ENCODE results near the gene STAG1. TPM values are rescaled to one million over a fixed set of nuclear protein-coding genes. Genes with fewer than 3 reads are reported as not detected.

STAG1 gene
- polyA plus RNA-seq, 1 of the 3 experiments (the other 2 are of a cell fraction) = 5.5 TPM

- no peaks in the 10 kb centered on the region for H4K20me1 ChIP-seq (ENCODE audit: insufficient read depth)
- H3F3A ChIP-seq (replicated peaks; ENCODE audit: insufficient read depth) = peaks cover 5% of the 10 kb centered on the region
- H3K9me3 ChIP-seq = no peaks in the 10 kb centered on the region
- H3K79me2 ChIP-seq (ENCODE audit: insufficient read depth) = no peaks in the 10 kb centered on the region
- H3K9ac ChIP-seq = no peak overlapping the region
- no peak overlapping the region for H2AFZ ChIP-seq (ENCODE audit: low read depth)
- no peak overlapping the region for H3K4me2 ChIP-seq
- ChIA-PET POLR2A (no interaction called here), CTCF (interaction anchor here (0.7 to 2.1 kb wide), 5 partner anchors 14 to 648 kb away, joined by 3 to 9 read pairs (median 5); no protein-coding TSS in a partner anchor)
- peaks cover 10 to 38% of the 10 kb centered on the region in 2 experiments for H3K36me3 ChIP-seq (replicated peaks in 1 of 2; ENCODE audit: control insufficient read depth in 1 of 2, insufficient read depth in 2 of 2, low read length in 1 of 2)
- H3K4me1 ChIP-seq (ENCODE audit: control insufficient read depth in 1 of 2, insufficient read depth in 2 of 2, low read depth in 1 of 2, low read length in 1 of 2) = no peaks in the 10 kb centered on the region
- H3K27ac ChIP-seq (ENCODE audit: low read depth in 2 of 2, low read length in 1 of 2) = no peak overlapping the region; a peak in 1 of 4 replicates
- H3K27me3 ChIP-seq (ENCODE audit: insufficient read depth) = no peaks in the 10 kb centered on the region
- no peak overlapping the region for H3K4me3 ChIP-seq (ENCODE audit: low read depth in 2 of 2, low read length in 1 of 2)
- no peak for DNase-seq
- TF ChIP-seq, protein P1, sequence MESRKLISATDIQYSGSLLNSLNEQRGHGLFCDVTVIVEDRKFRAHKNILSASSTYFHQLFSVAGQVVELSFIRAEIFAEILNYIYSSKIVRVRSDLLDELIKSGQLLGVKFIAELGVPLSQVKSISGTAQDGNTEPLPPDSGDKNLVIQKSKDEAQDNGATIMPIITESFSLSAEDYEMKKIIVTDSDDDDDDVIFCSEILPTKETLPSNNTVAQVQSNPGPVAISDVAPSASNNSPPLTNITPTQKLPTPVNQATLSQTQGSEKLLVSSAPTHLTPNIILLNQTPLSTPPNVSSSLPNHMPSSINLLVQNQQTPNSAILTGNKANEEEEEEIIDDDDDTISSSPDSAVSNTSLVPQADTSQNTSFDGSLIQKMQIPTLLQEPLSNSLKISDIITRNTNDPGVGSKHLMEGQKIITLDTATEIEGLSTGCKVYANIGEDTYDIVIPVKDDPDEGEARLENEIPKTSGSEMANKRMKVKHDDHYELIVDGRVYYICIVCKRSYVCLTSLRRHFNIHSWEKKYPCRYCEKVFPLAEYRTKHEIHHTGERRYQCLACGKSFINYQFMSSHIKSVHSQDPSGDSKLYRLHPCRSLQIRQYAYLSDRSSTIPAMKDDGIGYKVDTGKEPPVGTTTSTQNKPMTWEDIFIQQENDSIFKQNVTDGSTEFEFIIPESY (IDR thresholded peaks at IDR 0.05; ENCODE audit: borderline replicate concordance, low read depth) = no peak
- TF ChIP-seq IRF3 (IDR thresholded peaks at IDR 0.05; ENCODE audit: low read depth, low read length) = no peak
- H3K9me2 ChIP-seq = no peaks in the 10 kb centered on the region
Measured at GRCh38 chr3:136366289-136366688, 385.9 kb downstream of the STAG1 start.

- H3K4me3 ChIP-seq (ENCODE audit: low read depth in 2 of 2, low read length in 1 of 2) = no peak overlapping the region
- H3K9ac ChIP-seq = no peak overlapping the region
- no peaks in the 10 kb centered on the region for H3K9me3 ChIP-seq
- H3K36me3 ChIP-seq (replicated peaks in 1 of 2; ENCODE audit: control insufficient read depth in 1 of 2, insufficient read depth in 2 of 2, low read length in 1 of 2) = peaks cover 8 to 32% of the 10 kb centered on the region in 2 experiments
- peaks cover 0 to 8% of the 10 kb centered on the region in 2 experiments; a peak in 3 of 4 replicates for H3K4me1 ChIP-seq (ENCODE audit: control insufficient read depth in 1 of 2, insufficient read depth in 2 of 2, low read depth in 1 of 2, low read length in 1 of 2)
- WGBS (ENCODE audit: low lambda C conversion rate) = 98% methylated on average over 2 of the region's 2 CpGs
- POLR2A ChIA-PET = no interaction called here
- no peak overlapping the region for H3K27ac ChIP-seq (ENCODE audit: low read depth in 2 of 2, low read length in 1 of 2)
- peaks cover 16% of the 10 kb centered on the region for H3F3A ChIP-seq (replicated peaks; ENCODE audit: insufficient read depth)
- no peak overlapping the region for H3K4me2 ChIP-seq
- CTCF ChIA-PET = interaction anchor here (1.5 kb wide), 1 partner anchor 10 kb away, joined by 3 read pairs; no protein-coding TSS in a partner anchor
- no peaks in the 10 kb centered on the region for H3K27me3 ChIP-seq (ENCODE audit: insufficient read depth)
- no peaks in the 10 kb centered on the region for H4K20me1 ChIP-seq (ENCODE audit: insufficient read depth)
- H3K9me2 ChIP-seq = no peaks in the 10 kb centered on the region
- no peak for TF ChIP-seq FOXJ3 (CRISPR knock-in tag; IDR thresholded peaks at IDR 0.05)
- TF ChIP-seq RXRA (IDR thresholded peaks at IDR 0.05; ENCODE audit: borderline replicate concordance, low read depth) = no peak
- no peak for TF ChIP-seq MAX (IDR thresholded peaks at IDR 0.05; ENCODE audit: low read depth)
- no peak for TF ChIP-seq FOSL2 (IDR thresholded peaks at IDR 0.05; ENCODE audit: borderline replicate concordance, low read depth)
- no peak for TF ChIP-seq SIN3A (IDR thresholded peaks at IDR 0.05; ENCODE audit: borderline replicate concordance, low read depth, low read length)
- TF ChIP-seq, protein P2, sequence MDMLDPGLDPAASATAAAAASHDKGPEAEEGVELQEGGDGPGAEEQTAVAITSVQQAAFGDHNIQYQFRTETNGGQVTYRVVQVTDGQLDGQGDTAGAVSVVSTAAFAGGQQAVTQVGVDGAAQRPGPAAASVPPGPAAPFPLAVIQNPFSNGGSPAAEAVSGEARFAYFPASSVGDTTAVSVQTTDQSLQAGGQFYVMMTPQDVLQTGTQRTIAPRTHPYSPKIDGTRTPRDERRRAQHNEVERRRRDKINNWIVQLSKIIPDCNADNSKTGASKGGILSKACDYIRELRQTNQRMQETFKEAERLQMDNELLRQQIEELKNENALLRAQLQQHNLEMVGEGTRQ (IDR thresholded peaks at IDR 0.05; ENCODE audit: borderline replicate concordance, low read depth, low read length) = no peak
- no peak for TF ChIP-seq RFX5 (IDR thresholded peaks at IDR 0.05; ENCODE audit: low read length)
- no peak for TF ChIP-seq JUND (IDR thresholded peaks at IDR 0.05)
- TF ChIP-seq FOXM1 (IDR thresholded peaks at IDR 0.05; ENCODE audit: low read depth) = no peak
- TF ChIP-seq NRF1 (IDR thresholded peaks at IDR 0.05; ENCODE audit: low read depth, low read length) = no peak
- no peak for TF ChIP-seq TCF12 (IDR thresholded peaks at IDR 0.05)
- TF ChIP-seq PBX3 (IDR thresholded peaks at IDR 0.05) = no peak
- no peak for TF ChIP-seq GATA2 (CRISPR knock-in tag; IDR thresholded peaks at IDR 0.05)
- no peak for TF ChIP-seq EP300 (IDR thresholded peaks at IDR 0.05; ENCODE audit: borderline replicate concordance in 1 of 2, low read depth in 1 of 2, low read length in 1 of 2)
- TF ChIP-seq, protein P3, sequence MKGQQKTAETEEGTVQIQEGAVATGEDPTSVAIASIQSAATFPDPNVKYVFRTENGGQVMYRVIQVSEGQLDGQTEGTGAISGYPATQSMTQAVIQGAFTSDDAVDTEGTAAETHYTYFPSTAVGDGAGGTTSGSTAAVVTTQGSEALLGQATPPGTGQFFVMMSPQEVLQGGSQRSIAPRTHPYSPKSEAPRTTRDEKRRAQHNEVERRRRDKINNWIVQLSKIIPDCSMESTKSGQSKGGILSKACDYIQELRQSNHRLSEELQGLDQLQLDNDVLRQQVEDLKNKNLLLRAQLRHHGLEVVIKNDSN (IDR thresholded peaks at IDR 0.05; ENCODE audit: borderline replicate concordance, low read depth) = no peak
- no peak for TF ChIP-seq IRF3 (IDR thresholded peaks at IDR 0.05; ENCODE audit: low read depth, low read length)
- TF ChIP-seq TAF1 (IDR thresholded peaks at IDR 0.05; ENCODE audit: borderline replicate concordance, low read depth, low read length) = no peak
- TF ChIP-seq NFIC (IDR thresholded peaks at IDR 0.05; ENCODE audit: borderline replicate concordance) = no peak
- H3K79me2 ChIP-seq (ENCODE audit: insufficient read depth) = no peaks in the 10 kb centered on the region
- DNase-seq = no peak
- no peak overlapping the region for H2AFZ ChIP-seq (ENCODE audit: low read depth)
Measured at GRCh38 chr3:136353461-136353860, 398.7 kb downstream of the STAG1 start.
